IPS-11a (cell line): Measurements from ENCODE around the gene PPWD1.
"Not testable (repeated sequence)": the region's sequence is repeated elsewhere in the genome, so short reads cannot be mapped to it uniquely, and the experiment has no call there.

Experiments
- H3K4me3 ChIP-seq: one replicate; pipeline ENCODE4 v1.5.1; 2013; ENCODE audit warnings: low read depth, low read length, control low read depth

The PPWD1 gene

DNA sequence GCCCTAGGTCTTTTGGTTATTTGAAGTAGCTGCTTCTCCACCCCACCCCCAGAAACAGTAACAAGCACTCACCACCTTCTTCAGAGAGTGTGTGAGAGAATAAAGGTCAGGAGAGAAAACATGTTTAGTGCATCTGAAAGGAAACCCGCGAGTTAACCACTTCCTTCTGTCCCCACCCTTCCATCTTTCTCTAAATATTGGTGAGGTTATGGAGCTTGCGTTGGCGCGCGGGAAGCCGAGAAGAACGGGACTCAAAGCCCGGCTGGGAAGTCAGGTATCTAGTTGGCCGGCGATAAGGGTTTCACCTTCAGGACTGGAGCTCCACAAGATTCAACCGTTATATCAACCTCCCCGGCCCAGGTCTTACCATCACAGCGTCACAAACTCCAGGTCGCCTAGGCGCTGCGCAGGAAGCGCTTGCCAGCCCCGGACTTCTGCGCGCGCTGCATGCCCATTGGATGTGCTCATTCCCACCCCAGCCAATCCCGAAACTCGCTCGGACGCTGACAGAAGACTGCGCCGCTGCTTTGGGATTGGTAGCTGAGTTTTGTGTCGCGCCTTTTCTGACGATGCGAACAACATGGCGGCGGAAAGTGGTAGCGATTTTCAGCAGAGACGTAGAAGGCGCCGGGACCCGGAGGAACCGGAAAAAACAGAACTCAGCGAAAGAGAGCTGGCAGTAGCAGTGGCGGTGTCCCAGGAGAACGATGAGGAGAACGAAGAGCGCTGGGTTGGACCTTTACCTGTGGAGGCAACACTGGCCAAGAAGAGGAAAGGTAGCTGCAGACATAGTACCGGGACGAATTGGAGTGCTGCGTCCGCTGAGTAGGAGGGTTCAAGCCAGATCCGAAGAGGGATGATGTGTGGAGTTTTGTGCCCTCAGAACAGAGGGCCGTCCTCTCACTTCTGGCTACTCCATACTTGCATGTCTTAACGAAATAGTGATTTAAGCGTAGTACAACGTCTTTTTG lies at the start of gene PPWD1, which contains the start of gene CENPK:
TSS of gene PPWD1 (plus strand) at position 566 of the 971 bp plus-strand sequence. CDS start at position 581, 15 bp downstream.
TSS of gene CENPK (minus strand) at position 438 of the 971 bp plus-strand sequence. CDS start 8,261 bp downstream, outside the sequence.
- H3K4me3 ChIP-seq: peak within 1 kb of the TSS; percentile 98

DNA sequence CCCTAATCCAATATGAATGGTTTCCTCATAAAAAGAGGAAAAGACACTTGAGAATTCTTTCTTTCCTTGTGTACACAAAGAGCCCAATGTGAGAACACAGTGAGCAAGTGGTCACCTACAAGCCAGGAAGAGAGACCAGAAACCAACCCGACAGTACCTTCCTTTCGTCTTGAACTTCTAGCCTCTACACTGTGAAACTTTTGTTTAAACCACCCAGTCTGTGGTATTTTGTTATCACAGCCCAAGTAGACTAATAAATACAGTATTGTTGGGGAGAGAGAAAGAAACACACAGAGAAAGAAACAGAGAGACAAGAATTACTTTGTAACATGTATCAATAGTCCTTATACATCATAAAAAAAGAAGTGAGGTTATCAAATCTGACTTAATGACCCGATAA lies 37.4 kb upstream of the PPWD1 start:
- H3K4me3 ChIP-seq: no peak overlapping the region

DNA sequence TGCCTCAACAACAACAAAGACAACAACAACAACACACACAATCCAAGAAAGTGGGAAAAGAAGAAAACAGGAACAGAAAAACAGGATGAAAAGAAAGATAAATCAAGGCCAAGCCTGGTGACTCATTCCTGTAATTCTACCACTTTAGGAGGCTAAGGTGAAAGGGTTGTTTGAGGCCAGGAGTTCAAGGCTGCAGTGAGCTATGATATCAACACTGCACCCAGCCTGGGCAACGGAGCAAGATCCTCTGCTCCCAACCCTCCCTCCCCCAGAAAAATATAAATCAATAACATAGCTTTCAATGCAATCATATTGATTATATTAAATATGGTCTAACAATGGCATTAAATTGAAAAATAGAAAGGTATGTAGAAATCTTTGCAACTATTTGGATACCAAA lies 32.2 kb upstream of the PPWD1 start:
- no peak overlapping the region for H3K4me3 ChIP-seq

DNA sequence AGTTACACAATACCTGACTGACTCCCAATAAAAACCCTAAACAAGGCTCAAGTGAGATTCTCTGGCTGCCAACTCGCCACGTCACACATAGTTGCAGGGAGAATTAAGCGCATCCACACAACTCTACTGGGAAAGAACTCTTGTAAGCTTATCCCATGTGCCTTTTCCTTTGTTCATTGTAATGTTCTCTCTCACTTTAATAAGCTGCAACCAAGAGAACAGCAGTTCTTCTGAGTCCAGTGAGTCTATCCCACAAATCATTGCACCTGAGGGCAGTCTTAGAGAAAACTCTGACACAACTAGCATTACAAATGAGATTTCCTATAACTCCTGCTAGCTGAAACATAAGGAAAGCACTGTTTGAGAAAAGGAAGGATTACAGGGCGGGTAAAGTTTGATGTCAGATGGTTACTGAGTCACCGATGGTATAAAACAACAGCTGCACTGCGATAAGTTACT lies 27.5 kb upstream of the PPWD1 start:
- H3K4me3 ChIP-seq: no peak overlapping the region

DNA sequence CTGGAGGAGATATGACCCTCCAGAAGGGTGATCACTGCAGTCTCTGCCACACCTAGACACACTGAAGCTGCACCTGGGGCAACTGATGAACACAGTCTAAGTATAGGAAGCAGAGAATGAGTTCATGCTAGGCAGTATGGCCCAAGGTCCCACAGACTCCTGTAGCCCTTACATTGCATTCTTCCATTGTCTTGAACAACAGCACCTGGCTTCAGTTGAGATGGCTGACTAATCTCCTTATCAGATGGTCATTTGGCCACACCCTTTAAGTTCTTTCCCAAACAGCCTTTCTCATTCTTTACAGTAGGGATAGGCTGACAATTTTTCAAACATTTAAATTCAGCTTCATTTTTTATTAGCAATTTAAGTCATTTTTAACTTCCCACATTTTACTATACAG lies 23.3 kb upstream of the PPWD1 start:
- no peak overlapping the region for H3K4me3 ChIP-seq

DNA sequence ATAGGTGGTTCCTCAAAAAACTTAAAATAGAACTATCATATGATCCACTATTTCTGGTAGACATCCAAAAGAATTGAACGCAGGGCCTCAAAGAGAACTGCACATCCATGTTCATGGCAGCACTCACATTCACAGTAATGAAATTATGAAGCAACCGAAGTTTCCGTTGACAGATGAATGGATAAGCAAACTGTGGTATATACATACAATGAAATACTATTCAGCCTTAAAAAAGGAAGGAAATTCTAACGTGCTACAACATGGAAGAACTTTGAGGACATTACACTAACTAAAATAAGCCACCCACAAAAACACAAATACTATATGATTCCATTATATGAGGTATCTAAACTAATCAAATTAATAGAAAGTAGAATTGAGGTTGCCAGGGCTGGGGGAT lies 18.6 kb upstream of the PPWD1 start:
- H3K4me3 ChIP-seq: no peak overlapping the region

DNA sequence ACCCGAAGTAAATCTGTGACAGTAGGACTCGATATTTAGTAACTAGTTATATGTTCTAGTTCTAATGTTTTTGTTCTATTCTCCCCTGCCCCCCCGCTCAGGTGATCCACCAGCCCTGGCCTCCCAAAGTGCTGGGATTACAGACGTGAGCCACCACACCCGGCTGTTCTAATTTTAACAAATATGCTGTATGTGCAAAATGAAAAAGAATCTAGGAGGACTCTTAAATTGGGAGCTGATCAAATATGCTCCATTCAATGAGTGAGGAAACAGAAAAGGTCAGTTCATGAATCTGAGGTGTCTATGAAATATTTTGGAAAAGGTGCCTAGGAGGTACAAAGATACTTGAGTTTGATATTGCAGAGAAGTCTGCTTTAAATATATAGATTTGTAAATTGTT lies 17.0 kb upstream of the PPWD1 start:
- H3K4me3 ChIP-seq: no peak overlapping the region

DNA sequence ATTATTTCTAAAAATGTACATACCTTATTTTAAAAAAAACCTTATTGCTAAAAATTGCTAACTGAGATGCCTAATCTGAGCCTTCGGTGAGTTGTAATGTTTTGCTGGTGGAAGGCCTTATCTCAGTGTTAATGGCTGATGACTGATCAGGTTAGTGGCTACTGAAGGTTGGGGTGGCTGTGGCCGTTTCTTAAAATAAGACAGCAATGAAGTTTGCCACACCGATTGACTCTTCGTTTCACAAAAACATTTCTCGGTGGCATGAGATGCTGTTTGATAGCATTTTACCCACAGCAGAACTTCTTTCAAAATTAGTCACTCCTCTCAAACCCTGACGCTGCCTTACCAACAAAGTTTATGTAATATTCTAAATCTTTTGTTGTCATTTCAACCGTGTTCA lies 14.8 kb upstream of the PPWD1 start:
- H3K4me3 ChIP-seq: no peak overlapping the region

DNA sequence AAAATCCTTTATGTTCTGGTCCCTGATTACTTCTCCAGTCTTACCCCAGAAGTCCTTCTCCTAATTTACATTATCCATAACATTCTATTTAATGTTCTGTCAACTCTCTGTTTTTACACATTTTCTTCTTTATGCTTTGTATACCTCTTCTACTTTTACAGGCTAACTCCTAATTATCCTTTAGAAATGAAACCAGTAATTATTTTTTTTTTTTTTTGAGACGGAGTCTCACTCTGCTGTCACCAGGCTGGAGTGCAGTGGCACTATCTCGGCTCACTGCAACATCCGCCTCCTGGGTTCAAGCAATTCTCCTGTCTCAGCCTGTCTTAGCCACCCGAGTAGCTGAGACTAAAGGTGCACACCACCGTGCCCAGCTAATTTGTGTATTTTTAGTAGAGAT lies 9.2 kb upstream of the PPWD1 start:
- H3K4me3 ChIP-seq: no peak overlapping the region

DNA sequence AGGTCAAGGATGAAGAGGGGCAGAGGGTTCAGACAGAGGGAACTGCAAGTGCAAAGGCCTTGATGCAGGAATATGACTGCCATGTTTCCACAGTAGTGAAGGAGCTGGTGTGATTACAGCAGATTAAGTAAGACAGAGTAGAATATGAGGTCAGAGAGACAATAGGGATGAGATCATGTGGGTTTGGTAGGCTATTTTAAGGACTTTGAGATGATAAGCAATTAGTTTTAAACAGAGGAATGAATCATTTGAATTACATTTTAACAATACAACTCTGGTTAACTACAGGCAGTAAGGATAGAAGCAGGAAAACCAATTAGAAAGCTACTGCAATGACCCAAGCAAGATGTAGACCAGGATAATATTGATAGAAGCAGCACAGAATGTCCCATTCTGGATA lies 7.8 kb upstream of the PPWD1 start:
- no peak overlapping the region for H3K4me3 ChIP-seq

DNA sequence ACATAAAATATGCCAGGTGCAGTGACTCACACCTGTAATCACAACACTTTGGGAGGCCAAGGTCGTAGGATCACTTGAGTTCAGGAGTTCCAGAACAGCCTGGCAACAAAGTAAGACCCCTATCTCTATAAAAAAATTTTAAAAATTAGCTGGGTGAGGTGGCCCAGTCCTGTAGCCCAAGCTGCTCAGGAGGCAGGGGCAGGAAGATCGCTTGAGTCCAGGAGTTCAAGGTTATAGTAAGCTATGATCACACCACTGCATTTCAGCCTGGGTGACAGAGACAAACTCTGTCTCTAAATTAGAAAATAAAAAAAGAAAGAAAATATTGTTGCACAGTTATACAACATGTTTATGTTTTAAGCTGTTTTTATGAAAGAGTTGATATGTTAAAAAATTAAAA lies 6.9 kb upstream of the PPWD1 start:
- H3K4me3 ChIP-seq: no peak overlapping the region

DNA sequence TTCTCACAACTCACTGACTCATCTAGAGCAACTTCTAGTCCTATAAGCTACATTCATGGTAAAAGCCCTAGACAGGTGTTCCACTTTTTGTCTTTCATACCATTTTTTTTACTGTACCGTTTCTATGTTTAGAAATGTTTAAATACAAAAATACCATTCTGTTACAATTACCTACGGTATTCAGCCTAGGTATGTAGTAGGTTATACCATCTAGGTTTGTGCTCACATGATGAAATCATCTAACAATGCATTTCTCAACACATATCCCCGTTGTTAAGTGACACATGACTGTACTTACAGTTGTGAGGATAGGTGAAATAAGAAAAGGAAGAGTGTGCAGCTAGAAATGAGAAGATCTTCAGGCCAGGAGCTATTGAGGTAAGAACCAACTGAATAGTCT lies 6.4 kb upstream of the PPWD1 start:
- no peak overlapping the region for H3K4me3 ChIP-seq

DNA sequence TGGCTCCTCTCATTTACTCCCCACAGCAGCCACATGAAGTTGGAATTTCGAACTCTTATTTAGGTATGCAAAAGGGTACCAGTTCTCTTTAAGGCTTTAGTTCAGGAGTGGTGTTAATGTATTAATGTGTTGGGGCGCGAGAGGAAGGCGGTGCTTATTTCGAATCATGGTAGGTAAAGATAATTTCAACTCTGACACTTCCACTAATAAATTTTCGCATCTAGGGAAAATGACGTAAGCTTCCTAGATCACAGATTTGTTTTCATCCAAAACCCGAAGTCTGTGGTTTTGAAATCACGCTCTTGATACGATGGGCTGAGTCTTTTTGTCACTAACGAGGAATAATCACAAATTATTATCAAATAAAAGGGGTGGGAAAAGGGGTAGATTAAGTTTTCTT lies 681 bp downstream of the PPWD1 start:
- H3K4me3 ChIP-seq: peak overlapping the region; percentile 98

DNA sequence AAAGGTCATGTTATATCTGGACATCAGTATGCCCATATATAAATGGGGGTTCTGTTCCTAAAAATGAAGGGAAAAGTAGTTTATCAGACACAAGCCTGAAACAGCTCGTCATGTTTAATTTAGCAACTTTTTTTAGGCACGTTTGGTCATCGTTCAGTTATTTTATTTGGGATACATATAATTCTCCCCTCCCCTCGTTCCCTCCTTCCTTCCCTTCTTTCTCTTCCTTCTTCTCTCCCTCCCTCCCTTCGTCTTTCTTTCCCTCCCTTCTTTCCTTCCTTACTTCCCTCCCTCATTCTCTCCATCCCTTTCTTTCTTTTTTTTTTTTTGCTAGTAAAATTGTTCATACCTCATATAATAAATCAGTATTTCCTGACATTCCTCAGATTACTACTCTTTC lies 3.4 kb downstream of the PPWD1 start:
- H3K4me3 ChIP-seq: no peak overlapping the region

DNA sequence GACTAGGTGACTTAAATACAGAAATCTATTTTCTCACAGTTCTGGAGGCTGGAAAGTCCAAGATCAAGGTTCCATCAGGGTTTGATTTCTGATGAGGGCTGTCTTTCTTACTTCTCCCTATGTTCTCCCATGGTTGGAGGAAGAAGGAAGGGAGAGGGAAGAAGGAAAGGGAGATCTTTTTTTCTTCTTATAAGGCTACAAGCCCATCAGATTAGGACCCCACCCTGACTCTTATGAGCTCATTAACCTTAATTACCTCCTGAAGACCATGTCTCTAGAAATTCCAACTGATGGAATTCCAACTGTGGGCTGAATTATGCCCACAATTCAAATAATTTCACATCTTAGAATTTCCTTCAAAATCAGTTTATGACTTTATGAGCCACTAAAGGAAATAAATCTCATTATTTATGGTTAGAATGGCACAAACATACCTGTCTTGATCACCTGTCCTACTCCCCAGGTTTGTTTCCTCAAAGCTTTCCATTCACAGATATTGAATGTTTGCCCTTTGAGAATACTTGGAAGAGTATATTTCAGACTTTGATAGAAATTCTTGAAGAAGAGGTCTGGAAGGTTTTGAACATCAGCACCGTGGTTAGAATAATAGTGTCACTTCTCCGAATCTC lies 7.6 kb downstream of the PPWD1 start:
- H3K4me3 ChIP-seq: no peak overlapping the region

DNA sequence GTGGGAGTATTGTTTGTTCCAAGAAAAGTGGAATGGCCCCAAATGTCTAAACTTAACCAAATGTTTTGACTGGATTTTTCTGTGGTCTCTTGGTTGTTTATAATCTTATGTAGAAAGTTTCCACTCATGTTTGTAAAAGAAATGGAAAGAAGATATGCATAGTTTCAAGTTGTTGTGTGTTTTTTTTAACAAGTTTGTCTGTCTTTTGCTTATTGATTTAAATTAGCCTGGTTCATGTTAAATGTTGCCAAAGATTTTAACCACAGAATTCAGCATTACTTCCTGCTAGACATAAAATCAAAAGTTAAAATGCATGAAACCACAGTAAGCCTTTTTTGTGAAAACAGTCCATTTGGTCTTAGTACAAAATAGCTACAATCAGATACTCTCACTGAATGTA lies 14.0 kb downstream of the PPWD1 start:
- no peak overlapping the region for H3K4me3 ChIP-seq

DNA sequence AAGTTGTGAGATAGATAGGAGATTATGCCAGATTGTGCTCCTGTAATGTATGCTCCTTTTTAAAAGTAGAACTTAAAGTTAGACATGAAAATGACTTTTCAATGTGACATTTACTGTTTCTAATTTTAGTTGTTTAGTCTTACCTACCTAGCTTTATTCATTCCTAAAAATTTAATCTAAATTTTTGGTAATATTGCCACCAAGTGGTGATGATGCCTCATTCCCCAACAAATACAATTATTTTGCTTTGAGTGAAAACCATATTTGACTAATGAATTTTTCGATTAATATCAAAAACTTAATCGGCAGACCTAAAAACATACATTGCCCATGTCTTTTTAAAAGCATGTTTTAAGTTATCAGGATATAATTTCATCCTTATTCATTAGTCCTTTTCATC lies 25.6 kb downstream of the PPWD1 start:
- H3K4me3 ChIP-seq: no peak overlapping the region

DNA sequence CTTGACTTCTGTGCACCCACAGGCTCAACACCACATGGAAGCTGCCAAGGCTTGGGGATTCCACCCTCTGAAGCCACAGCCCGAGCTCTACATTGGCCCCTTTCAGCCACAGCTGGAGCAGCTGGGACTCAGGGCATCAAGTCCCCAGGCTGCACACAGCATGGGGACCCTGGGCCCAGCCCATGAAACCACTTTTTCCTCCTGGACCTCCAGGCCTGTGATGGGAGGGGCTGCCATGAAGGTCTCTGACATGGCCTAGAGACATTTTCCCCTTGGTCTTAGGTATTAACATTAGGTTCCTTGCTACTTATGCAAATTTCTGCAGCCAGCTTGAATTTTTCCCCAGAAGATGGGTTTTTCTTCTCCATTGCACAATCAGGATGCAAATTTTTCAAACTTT lies 38.7 kb downstream of the PPWD1 start:
- not testable (repeated sequence) for H3K4me3 ChIP-seq

DNA sequence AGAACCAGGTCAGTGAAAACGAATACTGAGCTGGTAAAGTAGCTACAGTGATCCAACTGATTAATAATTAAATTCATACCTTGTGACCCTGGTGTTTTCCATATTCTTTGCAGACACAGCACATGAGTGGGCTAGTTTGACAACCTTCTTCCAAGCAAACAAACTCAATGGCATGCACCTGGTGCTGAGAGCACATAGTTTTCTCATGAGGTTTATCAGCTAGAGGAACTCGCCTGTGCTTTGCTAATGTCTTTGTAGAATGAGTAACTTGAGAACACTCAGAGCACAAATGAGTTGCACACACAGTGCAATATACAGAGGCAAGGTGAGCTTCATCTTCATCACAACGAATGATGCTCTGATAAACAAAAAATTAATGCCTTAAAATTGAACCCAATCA lies 48.4 kb downstream of the PPWD1 start:
- H3K4me3 ChIP-seq: no peak overlapping the region

DNA sequence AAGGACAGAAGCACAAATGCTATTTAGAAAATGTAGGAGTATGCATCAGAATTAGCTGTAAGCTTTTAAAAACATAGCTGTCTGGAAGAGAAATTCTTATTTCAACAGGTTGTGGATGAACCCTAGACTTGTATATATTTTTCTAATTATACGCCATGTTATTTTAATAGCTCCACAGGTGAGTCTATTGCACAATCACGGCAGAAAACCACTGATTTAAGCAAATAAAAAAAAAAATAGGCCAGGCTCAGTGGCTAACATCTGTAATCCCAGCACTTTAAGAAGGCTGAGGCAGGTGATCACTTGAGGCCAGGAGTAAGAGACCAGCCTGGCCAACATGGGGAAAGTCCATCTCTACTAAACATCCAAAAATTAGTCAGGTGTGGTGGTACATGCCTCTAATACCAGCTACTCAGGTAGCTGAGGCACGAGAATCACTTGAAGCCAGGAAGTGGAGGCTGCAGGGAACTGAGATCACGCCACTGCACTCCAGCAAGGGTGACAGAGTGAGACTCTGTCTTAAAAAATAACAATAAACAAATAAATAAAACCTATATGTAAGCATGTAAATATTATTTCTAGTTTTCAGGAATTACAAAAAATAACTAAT lies 49.3 kb downstream of the PPWD1 start:
- H3K4me3 ChIP-seq: no peak overlapping the region

DNA sequence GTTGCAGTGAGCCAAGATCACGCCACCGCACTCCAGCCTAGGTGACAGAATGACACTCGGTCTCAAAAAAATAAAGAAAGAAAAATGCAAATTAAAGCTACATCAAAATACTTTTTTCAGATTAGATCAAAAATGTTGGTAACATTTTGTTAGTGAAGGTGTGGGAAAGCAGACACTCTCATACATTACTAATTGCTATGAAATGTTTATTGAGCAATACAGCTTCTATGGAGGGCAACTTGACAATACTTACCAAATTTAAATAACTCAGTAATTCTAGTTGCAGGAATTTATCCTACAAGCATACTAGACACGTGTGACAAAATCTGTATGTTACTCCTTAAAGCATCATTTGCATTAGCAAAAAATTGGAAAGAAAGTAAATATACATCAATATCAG lies 56.9 kb downstream of the PPWD1 start:
- H3K4me3 ChIP-seq: no peak overlapping the region

DNA sequence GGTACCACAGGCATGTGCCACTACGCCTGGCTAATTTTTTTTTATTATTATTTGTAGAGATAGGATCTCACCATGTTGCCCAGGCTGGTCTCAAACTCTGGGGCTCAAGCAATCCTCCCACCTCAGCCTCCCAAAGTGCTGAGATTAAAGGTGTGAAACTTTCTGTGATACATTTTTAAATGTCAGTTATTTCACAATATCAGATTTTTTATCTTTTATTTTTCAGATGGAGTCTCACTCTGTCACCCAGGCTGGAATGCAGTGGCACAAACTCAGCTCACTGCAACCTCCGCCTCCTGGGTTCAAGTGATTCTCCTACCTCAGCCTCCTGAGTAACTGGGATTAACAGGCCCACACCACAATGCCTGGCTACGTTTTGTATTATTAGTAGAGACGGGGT lies 58.9 kb downstream of the PPWD1 start:
- not testable (repeated sequence) for H3K4me3 ChIP-seq
